ENCODE measurements around the gene TMEM59L. TPM values are rescaled to one million over a fixed set of nuclear protein-coding genes. Genes with fewer than 3 reads are reported as not detected.
"Not testable (repeated sequence)": the region's sequence is repeated elsewhere in the genome, so short reads cannot be mapped to it uniquely, and the experiment has no call there.

Gene TMEM59L
- total RNA-seq, 2 donors from 2014 or later, result not detected

DNA sequence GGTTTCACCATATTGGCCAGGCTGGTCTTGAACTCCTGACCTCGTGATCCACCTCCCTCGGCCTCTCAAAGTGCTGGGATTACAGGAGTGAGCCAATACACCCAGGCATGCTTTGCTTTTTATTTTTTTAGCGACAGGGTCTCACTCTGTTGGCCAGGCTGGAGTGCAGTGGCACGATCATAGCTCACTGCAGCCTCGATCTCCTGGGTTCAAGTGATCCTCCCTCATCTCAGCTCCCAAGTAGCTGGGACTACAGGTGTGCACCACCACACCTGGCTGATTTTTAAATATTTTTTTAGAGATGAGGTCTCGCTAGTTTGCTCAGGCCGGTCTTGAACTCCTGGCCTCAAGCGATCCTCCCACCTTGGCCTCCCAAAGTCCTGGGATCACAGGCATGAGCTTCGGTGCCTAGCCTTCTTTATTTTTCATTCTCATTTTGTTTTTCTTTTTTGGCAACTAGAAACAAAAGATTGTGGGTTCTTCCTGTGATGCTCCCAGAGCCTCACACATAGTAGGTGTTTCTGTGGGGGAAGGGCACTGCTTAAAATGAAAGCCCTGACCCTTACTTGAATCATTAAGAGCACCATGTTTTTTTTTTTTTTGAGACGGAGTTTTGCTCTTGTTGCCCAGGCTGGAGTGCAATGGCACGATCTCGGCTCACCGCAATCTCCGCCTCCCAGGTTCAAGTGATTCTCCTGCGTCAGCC lies 11.8 kb upstream of the TMEM59L start:
- not testable (repeated sequence) for DNase-seq (ENCODE audit: low spot score); H3K36me3 Mint-ChIP-seq; H3K27ac Mint-ChIP-seq; ATAC-seq; H3K4me3 Mint-ChIP-seq; H3K9me3 Mint-ChIP-seq
- H3K27me3 Mint-ChIP-seq, result peaks cover 18 to 21% of the 10 kb centered on the region in 2 donors
- H3K4me1 Mint-ChIP-seq (ENCODE audit: low read depth in 2 of 2), result peaks cover 0 to 11% of the 10 kb centered on the region in 2 donors

DNA sequence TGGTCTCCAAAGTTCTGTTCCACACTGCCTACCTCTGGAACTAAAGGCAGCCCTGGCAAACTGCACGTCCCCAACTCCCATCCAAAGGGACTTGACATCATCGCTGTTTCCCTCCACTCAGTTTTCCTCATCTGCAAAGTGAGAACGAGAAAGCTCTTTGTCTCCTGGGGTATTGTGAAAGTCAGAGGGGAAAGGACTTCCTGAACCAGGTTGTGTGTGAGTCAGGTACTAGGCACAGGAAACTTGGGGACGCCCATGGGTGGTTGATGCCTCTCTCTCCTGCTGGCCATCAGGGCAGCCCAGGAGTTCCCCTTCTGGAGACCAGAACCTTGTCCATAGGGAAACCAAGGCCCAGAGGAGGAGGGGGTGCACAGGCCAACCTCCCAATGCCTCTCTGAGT lies 10.8 kb upstream of the TMEM59L start:
- no peak for ATAC-seq
- no peaks in the 10 kb centered on the region for H3K9me3 Mint-ChIP-seq
- no peak overlapping the region for H3K27ac Mint-ChIP-seq

DNA sequence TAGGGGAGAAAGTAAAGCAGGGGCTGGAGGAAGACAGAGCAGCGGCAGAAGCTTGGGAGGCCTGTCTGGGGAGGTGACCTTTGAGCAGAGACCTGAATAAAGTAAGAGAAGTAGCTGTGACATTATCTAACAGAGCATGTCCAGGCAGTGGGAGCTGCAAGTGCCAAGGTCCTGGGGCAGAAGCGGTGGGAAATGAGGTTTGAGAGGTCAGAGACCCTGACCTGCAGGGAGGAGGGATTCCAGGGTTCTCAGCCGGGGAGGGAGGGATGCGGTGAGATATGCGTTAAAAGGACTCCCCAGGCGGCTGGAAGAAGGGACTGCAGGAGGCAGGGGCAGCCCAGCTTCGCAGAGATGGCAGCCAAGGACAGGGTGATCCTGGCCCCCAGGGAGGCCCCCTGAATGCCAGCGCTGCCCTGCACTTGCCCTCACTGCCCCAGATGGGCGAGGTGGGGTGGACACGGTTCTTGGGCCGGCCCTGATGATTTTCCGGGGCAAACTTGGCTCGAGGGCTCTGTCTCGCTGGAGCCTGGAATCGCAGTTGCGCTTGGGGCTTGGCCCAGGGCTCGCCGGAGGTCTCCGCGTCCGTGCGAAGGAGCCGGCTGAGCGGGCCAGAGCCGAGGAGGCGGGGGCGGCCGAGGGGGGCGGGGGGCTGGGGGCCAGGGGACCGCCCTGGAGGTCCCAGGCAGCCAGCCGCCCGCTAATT lies 9.3 kb upstream of the TMEM59L start:
- DNase-seq (ENCODE audit: low spot score), result no peak
- no peaks in the 10 kb centered on the region for H3K36me3 Mint-ChIP-seq
- H3K27me3 Mint-ChIP-seq, result peaks cover 20 to 28% of the 10 kb centered on the region in 2 donors
- H3K9me3 Mint-ChIP-seq, result no peaks in the 10 kb centered on the region
- H3K27ac Mint-ChIP-seq, result no peak overlapping the region
- ATAC-seq, result peak in 1 of 2 donors; percentile 37
- no peak overlapping the region for H3K4me3 Mint-ChIP-seq
- H3K4me1 Mint-ChIP-seq (ENCODE audit: low read depth in 2 of 2), result peaks cover 0 to 8% of the 10 kb centered on the region in 2 donors

More for the DNA sequence above, 10.8 kb upstream of the TMEM59L start:
- peaks cover 0 to 6% of the 10 kb centered on the region in 2 donors for H3K4me1 Mint-ChIP-seq (ENCODE audit: low read depth in 2 of 2)
- no peak overlapping the region for H3K4me3 Mint-ChIP-seq
- H3K36me3 Mint-ChIP-seq, result no peaks in the 10 kb centered on the region
- peaks cover 14 to 21% of the 10 kb centered on the region in 2 donors for H3K27me3 Mint-ChIP-seq
- no peak for DNase-seq (ENCODE audit: low spot score)

DNA sequence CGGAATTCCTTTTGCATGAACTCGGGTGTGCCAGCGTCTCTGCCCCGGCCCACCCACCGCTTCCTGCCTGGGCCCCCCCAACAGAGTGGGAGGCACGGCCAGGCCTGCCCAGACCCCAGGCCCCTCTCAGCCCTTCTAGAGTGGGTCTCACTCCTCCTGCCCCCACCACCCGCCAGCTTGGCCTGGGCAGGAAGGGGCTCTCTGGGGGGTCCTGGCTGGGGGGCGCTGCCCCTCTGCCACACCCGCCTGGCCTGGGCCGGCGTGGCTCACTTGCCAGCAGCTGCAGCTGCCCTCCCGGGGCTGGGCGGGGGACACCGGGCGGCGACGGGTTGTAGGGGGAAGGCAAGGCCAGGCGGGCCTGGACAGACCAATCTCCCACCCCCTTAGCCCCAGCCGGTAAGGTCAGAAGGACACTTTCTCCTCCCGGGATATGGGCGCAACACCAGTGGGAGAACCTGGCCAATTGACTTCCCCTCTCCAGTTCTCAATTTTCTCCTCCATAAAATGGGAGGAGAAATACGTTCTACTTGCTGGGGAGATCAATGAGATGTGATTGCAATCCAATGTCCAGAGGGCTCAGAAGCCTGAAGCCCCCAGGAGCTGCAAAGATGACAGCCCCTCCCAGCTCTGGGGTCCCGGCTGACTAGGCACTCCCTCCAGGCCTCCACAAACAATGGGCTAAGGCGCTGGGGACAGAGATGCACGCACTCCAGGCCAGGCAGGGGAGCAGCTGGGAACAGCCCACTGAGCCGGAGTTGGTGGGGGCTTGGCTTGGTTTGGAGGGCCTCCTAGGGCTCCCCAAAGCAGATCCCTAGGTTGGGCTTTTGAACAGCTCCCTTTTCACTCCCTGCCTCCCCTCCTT lies 8.5 kb upstream of the TMEM59L start:
- peaks cover 0 to 8% of the 10 kb centered on the region in 2 donors for H3K4me1 Mint-ChIP-seq (ENCODE audit: low read depth in 2 of 2)
- no peak overlapping the region for H3K27ac Mint-ChIP-seq
- H3K27me3 Mint-ChIP-seq, result peaks cover 27 to 36% of the 10 kb centered on the region in 2 donors
- DNase-seq (ENCODE audit: low spot score) (no peak), ATAC-seq (peak in 1 of 2 donors; percentile 26)
- H3K9me3 Mint-ChIP-seq, result no peaks in the 10 kb centered on the region
- H3K36me3 Mint-ChIP-seq, result no peaks in the 10 kb centered on the region
- H3K4me3 Mint-ChIP-seq, result no peak overlapping the region

DNA sequence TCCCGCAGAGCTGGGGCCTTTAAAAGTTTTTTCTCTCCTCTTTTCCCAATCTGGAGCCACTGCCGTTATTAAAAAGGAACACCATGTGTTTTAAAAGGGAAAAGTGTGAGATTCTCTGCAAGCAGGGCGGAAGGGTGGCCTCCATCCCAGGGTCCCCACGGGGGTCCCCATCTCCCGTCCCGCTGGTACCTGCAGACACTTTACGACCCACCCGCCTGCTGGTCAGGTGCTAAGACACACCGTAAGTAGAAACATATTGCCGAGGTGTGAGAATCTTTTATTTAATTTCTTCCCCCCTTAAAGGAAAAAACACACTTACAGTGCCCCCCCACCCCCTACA lies 7.9 kb upstream of the TMEM59L start:
- Mint-ChIP-seq H3K27ac (no peak overlapping the region), H3K4me1 (ENCODE audit: low read depth in 2 of 2) (peaks cover 0 to 8% of the 10 kb centered on the region in 2 donors), H3K9me3 (no peaks in the 10 kb centered on the region), H3K4me3 (no peak overlapping the region), H3K27me3 (peaks cover 32 to 41% of the 10 kb centered on the region in 2 donors), H3K36me3 (no peaks in the 10 kb centered on the region)
- no peak for ATAC-seq
- no peak for DNase-seq (ENCODE audit: low spot score)

DNA sequence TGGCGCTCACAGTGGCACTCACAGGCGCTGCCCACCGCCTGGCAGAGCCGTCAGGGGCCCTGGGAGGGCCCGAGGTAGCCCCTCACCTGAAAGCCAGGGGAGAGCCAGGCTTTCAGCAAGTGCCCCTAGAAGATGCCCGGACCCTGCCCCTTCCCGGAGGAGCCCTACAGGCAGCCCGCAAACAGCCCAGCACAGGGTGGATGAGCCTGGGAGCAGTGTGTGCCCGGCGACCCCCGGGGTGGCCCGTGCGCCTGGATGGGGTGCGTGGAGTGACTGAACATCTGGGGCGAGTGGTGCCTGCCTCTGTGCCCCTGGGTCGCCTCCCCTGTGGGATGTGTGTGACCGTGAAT lies 7.5 kb upstream of the TMEM59L start:
- H3K27me3 Mint-ChIP-seq, result peaks cover 32 to 41% of the 10 kb centered on the region in 2 donors
- no peak for DNase-seq (ENCODE audit: low spot score)
- no peak for ATAC-seq
- peaks cover 0 to 8% of the 10 kb centered on the region in 2 donors for H3K4me1 Mint-ChIP-seq (ENCODE audit: low read depth in 2 of 2)
- H3K9me3 Mint-ChIP-seq, result no peaks in the 10 kb centered on the region
- H3K36me3 Mint-ChIP-seq, result no peaks in the 10 kb centered on the region
- no peak overlapping the region for H3K27ac Mint-ChIP-seq
- H3K4me3 Mint-ChIP-seq, result no peak overlapping the region

DNA sequence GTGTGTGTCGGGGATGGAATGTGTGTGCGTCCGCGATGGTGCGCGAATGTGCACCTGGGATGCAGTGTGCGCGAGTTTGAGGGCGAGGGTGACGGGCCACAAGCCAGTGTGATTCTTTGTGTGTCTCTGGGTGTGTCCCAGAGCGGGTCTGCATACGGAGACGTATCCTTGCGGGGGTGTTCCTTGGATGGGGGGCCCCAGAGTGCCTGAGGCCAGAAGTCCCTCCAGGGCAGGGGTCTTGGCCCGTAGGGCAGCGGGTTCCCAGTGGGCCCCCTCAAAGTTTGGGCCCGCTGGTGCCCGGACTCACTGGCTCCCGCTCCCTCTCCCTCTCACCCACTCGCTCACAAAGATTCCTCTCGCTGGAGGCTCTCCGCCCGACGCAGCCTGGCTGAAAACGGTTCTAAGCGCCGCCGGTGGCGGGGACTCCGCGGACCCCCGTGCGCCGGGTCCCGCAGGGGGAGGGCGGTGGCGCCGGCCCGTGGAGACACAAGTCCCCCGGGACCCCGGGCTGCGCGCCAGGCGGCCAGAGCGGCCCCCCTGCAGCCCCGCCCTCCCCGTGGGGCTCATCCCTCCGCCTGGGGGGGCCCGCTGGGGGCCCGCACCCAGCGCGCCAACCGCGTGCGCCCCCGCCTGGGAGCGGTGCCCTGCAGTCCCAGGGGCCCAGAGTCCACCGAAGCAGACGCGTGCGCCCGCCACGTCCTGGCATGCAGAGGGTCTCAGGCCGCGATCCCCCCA lies 7.0 kb upstream of the TMEM59L start:
- Mint-ChIP-seq H3K4me3 (no peak overlapping the region), H3K27me3 (peaks cover 32 to 42% of the 10 kb centered on the region in 2 donors), H3K9me3 (no peaks in the 10 kb centered on the region), H3K4me1 (ENCODE audit: low read depth in 2 of 2) (peaks cover 0 to 8% of the 10 kb centered on the region in 2 donors), H3K27ac (no peak overlapping the region), H3K36me3 (no peaks in the 10 kb centered on the region)
- DNase-seq (ENCODE audit: low spot score) (no peak), ATAC-seq (no peak)

DNA sequence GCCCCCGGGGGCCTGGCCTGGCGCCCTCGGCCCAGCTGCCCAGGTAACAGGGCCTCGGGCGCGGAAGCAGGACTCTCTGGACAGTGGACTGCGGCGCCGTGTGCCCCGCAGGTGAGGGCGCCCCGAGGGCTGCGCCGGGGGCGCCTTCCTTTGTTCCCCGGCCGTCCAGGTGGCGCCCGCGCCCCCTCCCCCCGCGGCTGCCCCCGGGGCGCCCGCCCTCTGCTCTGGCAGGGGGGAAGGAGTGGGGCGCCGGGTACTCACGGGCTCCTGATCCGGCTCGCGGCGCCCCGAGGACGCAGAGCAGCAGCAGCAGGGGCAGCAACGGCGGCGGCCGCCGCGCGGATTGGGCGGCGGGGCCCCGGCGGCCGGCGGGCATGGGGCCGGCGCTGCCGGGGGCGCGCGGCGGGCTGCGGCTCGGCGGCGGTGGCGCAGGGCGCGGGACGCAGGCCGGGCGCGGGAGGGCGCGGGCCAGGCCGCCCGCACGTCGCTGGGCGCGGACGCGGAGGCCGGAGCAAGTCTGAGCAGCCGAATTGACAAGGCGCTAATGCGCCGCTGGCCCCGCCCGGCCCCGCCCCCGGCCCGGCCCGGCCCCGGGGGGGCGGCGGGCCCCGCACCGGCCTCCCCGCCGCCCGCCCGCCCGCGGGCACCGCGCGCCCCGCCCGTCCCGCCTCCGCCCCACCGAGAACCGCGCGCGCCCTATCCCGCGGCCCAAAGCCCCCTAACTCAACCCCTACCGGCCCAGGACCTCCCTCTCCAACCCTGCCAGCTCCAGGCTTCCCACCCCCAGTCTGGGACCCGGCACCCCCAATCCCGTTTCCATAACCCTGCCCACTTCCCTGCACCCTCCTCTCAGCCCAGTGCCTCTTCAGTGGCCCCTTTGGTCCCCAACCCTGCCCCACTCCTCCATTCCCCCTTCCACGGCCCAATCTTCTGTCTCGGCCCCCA lies 6.1 kb upstream of the TMEM59L start, which contains the start of gene CRLF1:
Gene CRLF1, minus strand, starts transcription at position 519 of the 945 bp plus-strand sequence. Its CDS starts 143 bp downstream, at position 376.
- peaks cover 4 to 12% of the 10 kb centered on the region in 2 donors for H3K4me1 Mint-ChIP-seq (ENCODE audit: low read depth in 2 of 2)
- no peaks in the 10 kb centered on the region for H3K9me3 Mint-ChIP-seq
- no peak for DNase-seq (ENCODE audit: low spot score)
- H3K27me3 Mint-ChIP-seq, result peaks cover 36 to 49% of the 10 kb centered on the region in 2 donors
- no peak within 1 kb of the TSS for H3K4me3 Mint-ChIP-seq
- no peaks in the 10 kb centered on the region for H3K36me3 Mint-ChIP-seq
- H3K27ac Mint-ChIP-seq, result no peak within 1 kb of the TSS
- no peak for ATAC-seq

DNA sequence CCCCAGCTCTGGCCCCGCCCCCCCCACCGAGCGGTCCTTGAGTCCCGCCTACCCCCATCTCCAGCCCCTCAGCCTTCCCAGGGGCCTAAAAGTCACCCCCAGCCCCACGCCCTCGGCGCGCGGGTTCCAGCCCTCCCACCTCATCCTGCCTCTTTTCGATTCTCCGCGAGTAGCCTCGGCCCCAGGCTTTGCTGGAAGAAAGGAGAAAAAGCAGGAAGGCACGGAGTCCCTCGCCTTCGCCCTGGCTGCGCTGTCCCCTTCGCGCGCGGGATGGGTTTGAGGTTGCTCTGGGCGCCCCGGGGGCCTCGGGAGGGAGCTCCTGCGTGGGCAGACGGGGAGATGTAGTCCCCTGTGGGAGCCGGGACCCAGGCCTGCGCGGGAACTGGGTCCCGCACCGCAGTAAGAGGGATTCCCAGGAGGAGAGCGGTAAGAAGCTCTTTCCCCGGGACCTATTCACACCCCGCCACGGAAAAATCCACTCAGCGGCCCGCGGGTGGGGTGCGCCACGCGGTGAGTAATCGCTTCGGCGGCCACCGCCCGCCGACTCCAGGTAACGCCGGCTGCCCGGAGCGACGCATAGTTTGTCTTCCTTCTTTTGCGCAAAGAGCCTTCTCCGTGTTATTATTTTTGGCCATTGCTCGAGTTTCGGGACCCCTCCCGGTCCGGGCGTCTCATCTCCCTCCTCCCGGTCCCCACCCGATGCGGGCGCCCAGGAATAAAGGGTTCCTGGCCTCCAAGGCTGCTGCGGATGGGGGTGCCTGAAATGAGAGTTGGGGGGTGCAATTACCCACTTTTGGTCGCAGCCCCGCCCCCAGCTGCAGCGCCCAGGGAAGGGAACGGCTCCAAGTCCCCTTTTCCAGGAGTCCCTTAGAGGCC lies 5.2 kb upstream of the TMEM59L start:
- DNase-seq (ENCODE audit: low spot score) (no peak), ATAC-seq (no peak)
- Mint-ChIP-seq H3K27ac (no peak overlapping the region), H3K4me1 (ENCODE audit: low read depth in 2 of 2) (peaks cover 4 to 14% of the 10 kb centered on the region in 2 donors), H3K27me3 (peaks cover 37 to 54% of the 10 kb centered on the region in 2 donors), H3K36me3 (no peaks in the 10 kb centered on the region), H3K9me3 (no peaks in the 10 kb centered on the region), H3K4me3 (no peak overlapping the region)

DNA sequence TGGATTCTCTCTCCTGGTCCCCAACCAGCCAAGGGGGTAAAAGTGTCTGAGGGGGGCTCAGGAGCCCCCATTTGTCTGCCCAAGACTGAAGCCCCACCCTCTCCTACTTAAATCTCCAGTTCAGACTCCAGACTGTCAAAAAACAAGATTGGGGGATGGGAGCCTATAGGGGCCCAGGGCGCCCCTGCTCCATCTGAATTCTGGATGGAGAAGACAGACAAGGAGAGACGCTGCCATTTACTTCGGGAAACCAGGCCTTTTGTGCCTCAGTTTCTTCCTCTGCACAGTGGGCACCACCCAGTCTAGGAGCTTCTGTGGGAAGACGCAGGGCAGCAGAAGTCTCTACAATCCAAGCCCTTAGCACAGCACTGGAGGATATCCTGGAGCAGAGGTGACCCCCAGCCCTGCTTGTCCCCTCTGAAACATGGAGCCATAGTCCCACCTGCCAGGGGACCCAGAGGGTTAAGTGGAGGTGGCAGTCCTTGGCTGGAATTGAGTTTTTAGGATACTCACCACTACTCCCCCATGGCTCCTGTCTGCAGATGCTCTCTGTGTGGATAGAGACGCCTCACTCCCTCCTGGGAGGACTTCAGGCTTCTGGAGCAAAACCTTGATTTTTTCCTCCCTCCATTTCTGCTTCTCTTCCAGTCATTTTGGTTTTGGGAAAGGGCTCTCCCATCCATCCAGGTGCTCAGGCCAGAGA lies 4.4 kb upstream of the TMEM59L start:
- H3K36me3 Mint-ChIP-seq, result no peaks in the 10 kb centered on the region
- peaks cover 35 to 52% of the 10 kb centered on the region in 2 donors for H3K27me3 Mint-ChIP-seq
- H3K4me1 Mint-ChIP-seq (ENCODE audit: low read depth in 2 of 2), result peaks cover 4 to 15% of the 10 kb centered on the region in 2 donors
- no peak overlapping the region for H3K4me3 Mint-ChIP-seq
- no peak for DNase-seq (ENCODE audit: low spot score)
- ATAC-seq, result no peak
- H3K27ac Mint-ChIP-seq, result no peak overlapping the region
- H3K9me3 Mint-ChIP-seq, result no peaks in the 10 kb centered on the region

Data from natural killer cell treated with Interleukin-12 subunit alpha and Interleukin-12 subunit beta and Interleukin-15 and Interleukin-18, amount 100 ng/mL, for 72 hours (primary cell).